SK-N-MC (cell line): ENCODE measurements around the gene GPR156.

Source experiments
- EZH2 ChIP-seq: fragments of 200-600 bp; sonication (generic); IDR thresholded peaks from one replicate; pipeline ENCODE4 v1.6.1; 2017; ENCODE audit warnings: antibody characterized with exemption
- FOXP2 ChIP-seq: optimal IDR thresholded peaks from 2 replicates; pipeline ENCODE3; 2011; ENCODE audit warnings: mild to moderate bottlenecking, moderate library complexity; ENCODE audit not compliant: insufficient read depth; ENCODE audit errors: extremely low read length, control extremely low read depth
- POLR2AphosphoS5 ChIP-seq: IDR thresholded peaks from 2 replicates; pipeline ENCODE4 v1.6.1; 2012; ENCODE audit warnings: mild to moderate bottlenecking, low read depth, low read length, borderline replicate concordance

GRCh38 chr3:120148187-120148949, 136.7 kb downstream of the GPR156 start:
- TF ChIP-seq EZH2 (no peak), POLR2AphosphoS5 (no peak), FOXP2 (no peak)
